Left ventricle myocardium inferior (tissue), 1 donor: ENCODE measurements around the gene TNRC6B. TPM values are rescaled to one million over a fixed set of nuclear protein-coding genes. Genes with fewer than 3 reads are reported as not detected.

Experiments used
- DNase-seq: peaks from one replicate; pipeline ENCODE4 v3.0.0-alpha.2; 2020
- H3K27ac ChIP-seq: fragments of 200-600 bp; replicated peaks from 2 replicates; pipeline ENCODE4 v1.8.0; 2021
- H3K27me3 ChIP-seq: fragments of 200-600 bp; 2 replicates; pipeline ENCODE4 v1.8.0; 2021; ENCODE audit warnings: low read depth
- H3K36me3 ChIP-seq: fragments of 200-600 bp; 2 replicates; pipeline ENCODE4 v1.8.0; 2021
- H3K4me1 ChIP-seq: fragments of 200-600 bp; 2 replicates; pipeline ENCODE4 v1.8.0; 2021
- H3K4me3 ChIP-seq: fragments of 200-600 bp; 2 replicates; pipeline ENCODE4 v1.8.0; 2021; ENCODE audit warnings: mild to moderate bottlenecking, moderate library complexity
- H3K9me3 ChIP-seq: fragments of 200-600 bp; replicated peaks from 2 replicates; pipeline ENCODE4 v1.8.0; 2021
- CTCF ChIP-seq: fragments of 200-600 bp; IDR thresholded peaks from 2 replicates; pipeline ENCODE4 v1.8.0; 2021; ENCODE audit warnings: antibody characterized with exemption, mild to moderate bottlenecking, borderline replicate concordance
- intact Hi-C: fragments of 100-400 bp; cut with micrococcal nuclease; formaldehyde crosslinking; loops from one replicate; pipeline ENCODE4 v1.11.0; 2022
- total RNA-seq: library from RNA; stranded (reverse); fragmentation: NEBNext Ultra II Directional; extraction: Animal tissue kit (Norgen Biotek cat#: 25700); gene quantifications from one replicate; pipeline ENCODE4 v1.2.1, GENCODE V29; 2021
- donor health status: DM: no; HTN: yes; CAD: no; lungs with severe emphysema.

TNRC6B gene
- total RNA-seq, 1 donor from 2014 or later = 43.8 TPM

- peak overlapping the region; percentile 93 for H3K27ac ChIP-seq
- no peak for TF ChIP-seq CTCF
- no peaks in the 10 kb centered on the region for H3K36me3 ChIP-seq
- no peak for DNase-seq
- peaks cover 55% of the 10 kb centered on the region for H3K4me1 ChIP-seq
- intact Hi-C loops = no loop called here
- no peaks in the 10 kb centered on the region for H3K9me3 ChIP-seq
- H3K4me3 ChIP-seq = no peak overlapping the region
- no peaks in the 10 kb centered on the region for H3K27me3 ChIP-seq
Measured at GRCh38 chr22:40175611-40176244, 2.0 kb upstream of the TNRC6B start.

- intact Hi-C loops = no loop called here
- no peaks in the 10 kb centered on the region for H3K36me3 ChIP-seq
- DNase-seq = peak; percentile 18
- H3K27me3 ChIP-seq = no peaks in the 10 kb centered on the region
- peak overlapping the region; percentile 93 for H3K27ac ChIP-seq
- H3K4me1 ChIP-seq = peaks cover 69% of the 10 kb centered on the region
- peak overlapping the region; percentile 78 for H3K4me3 ChIP-seq
- H3K9me3 ChIP-seq = no peaks in the 10 kb centered on the region
- TF ChIP-seq CTCF = no peak
Measured at GRCh38 chr22:40176921-40177737, 596 bp upstream of the TNRC6B start.

GRCh38 chr22:40178417-40179409, 988 bp downstream of the TNRC6B start:
- peak; percentile 28 for DNase-seq
- no peak for TF ChIP-seq CTCF
- Histone ChIP-seq H3K36me3 (no peaks in the 10 kb centered on the region), H3K4me1 (peaks cover 85% of the 10 kb centered on the region), H3K27ac (peak overlapping the region; percentile 93), H3K9me3 (no peaks in the 10 kb centered on the region), H3K4me3 (peak overlapping the region; percentile 78), H3K27me3 (no peaks in the 10 kb centered on the region)
- intact Hi-C loops = no loop called here

- no peak for TF ChIP-seq CTCF
- H3K4me3 ChIP-seq = peak overlapping the region; percentile 78
- H3K9me3 ChIP-seq = no peaks in the 10 kb centered on the region
- intact Hi-C loops = no loop called here
- H3K27me3 ChIP-seq = no peaks in the 10 kb centered on the region
- H3K27ac ChIP-seq = peak overlapping the region; percentile 93
- DNase-seq = no peak
- peaks cover 93% of the 10 kb centered on the region for H3K4me1 ChIP-seq
- no peaks in the 10 kb centered on the region for H3K36me3 ChIP-seq
Measured at GRCh38 chr22:40179526-40179925, 1.8 kb downstream of the TNRC6B start.

- H3K9me3 ChIP-seq = no peaks in the 10 kb centered on the region
- no peaks in the 10 kb centered on the region for H3K27me3 ChIP-seq
- TF ChIP-seq CTCF = no peak
- no peaks in the 10 kb centered on the region for H3K36me3 ChIP-seq
- H3K27ac ChIP-seq = peak overlapping the region; percentile 93
- intact Hi-C loops = loop anchor here (10.0 kb wide), 1 partner anchor 126 kb away; no protein-coding TSS in a partner anchor
- no peak for DNase-seq
- H3K4me1 ChIP-seq = peaks cover 97% of the 10 kb centered on the region
- H3K4me3 ChIP-seq = peak overlapping the region; percentile 78
Measured at GRCh38 chr22:40180403-40180802, 2.7 kb downstream of the TNRC6B start.
